Keratinocyte (primary cell): ENCODE data around the gene B4GALNT3. TPM values are rescaled to one million over a fixed set of nuclear protein-coding genes. Genes with fewer than 3 reads are reported as not detected.

Source experiments
- DNase-seq: peaks from one replicate; pipeline ENCODE4 v3.0.0-alpha.2; 2011; ENCODE audit warnings: low read depth, missing footprints, low spot score
- FAIRE-seq: peaks from 2 replicates; lab custom pipeline; 2011; peaks lifted over from hg19 to GRCh38; lab: Jason Lieb, UNC
- H2AFZ ChIP-seq: 2 replicates; pipeline ENCODE4 v1.6.0; 2012; ENCODE audit warnings: low read length, control low read depth, inconsistent platforms; ENCODE audit not compliant: control insufficient read depth
- H3K27ac ChIP-seq: 2 replicates; pipeline ENCODE4 v1.5.1; 2011; ENCODE audit warnings: low read length; ENCODE audit not compliant: control insufficient read depth, insufficient read depth
- H3K27me3 ChIP-seq: 3 replicates; pipeline ENCODE4 v1.6.0; 2011; ENCODE audit warnings: low read length; ENCODE audit not compliant: control insufficient read depth, insufficient read depth; ENCODE audit errors: extremely low read depth
- H3K36me3 ChIP-seq, 2 experiments: 2 replicates in 1 of 2; 3 replicates in 1 of 2; pipeline ENCODE4 v1.5.1; 2011; ENCODE audit warnings: low read length in 2 of 2, mild to moderate bottlenecking in 1 of 2; ENCODE audit not compliant: control insufficient read depth in 2 of 2, insufficient read depth in 2 of 2; ENCODE audit errors: extremely low read depth in 1 of 2
- H3K4me1 ChIP-seq: 3 replicates; pipeline ENCODE4 v1.5.1; 2011; ENCODE audit warnings: low read length; ENCODE audit not compliant: control insufficient read depth, insufficient read depth; ENCODE audit errors: extremely low read depth
- H3K4me2 ChIP-seq: 3 replicates; pipeline ENCODE4 v1.6.0; 2011; ENCODE audit warnings: low read depth, low read length; ENCODE audit not compliant: control insufficient read depth, insufficient read depth; ENCODE audit errors: extremely low read depth
- H3K4me3 ChIP-seq, 3 experiments: fragments of 200-600 bp in 1 of 3; sonication (generic) in 1 of 3; 2 replicates in 2 of 3; 3 replicates in 1 of 3; pipeline ENCODE4 v1.5.1; 2011 to 2016; ENCODE audit warnings: low read length in 3 of 3, mild to moderate bottlenecking in 3 of 3, control low read depth in 2 of 3, inconsistent platforms in 1 of 3, low read depth in 1 of 3, mixed read lengths in 1 of 3, mixed run types in 1 of 3, moderate library complexity in 1 of 3; ENCODE audit not compliant: control insufficient read depth in 2 of 3, insufficient read depth in 2 of 3; ENCODE audit errors: extremely low read depth in 1 of 3
- H3K79me2 ChIP-seq: 2 replicates; pipeline ENCODE4 v1.6.0; 2012; ENCODE audit warnings: low read length; ENCODE audit not compliant: control insufficient read depth, insufficient read depth
- H3K9ac ChIP-seq: 3 replicates; pipeline ENCODE4 v1.6.0; 2011; ENCODE audit warnings: low read length; ENCODE audit not compliant: control insufficient read depth, insufficient read depth; ENCODE audit errors: extremely low read depth
- H3K9me1 ChIP-seq: 3 replicates; pipeline ENCODE4 v1.6.0; 2011; ENCODE audit warnings: low read length; ENCODE audit not compliant: control insufficient read depth, insufficient read depth; ENCODE audit errors: extremely low read depth
- H3K9me3 ChIP-seq: 2 replicates; pipeline ENCODE4 v1.5.1; 2012; ENCODE audit warnings: low read depth, low read length; ENCODE audit not compliant: control insufficient read depth
- H4K20me1 ChIP-seq: 3 replicates; pipeline ENCODE4 v1.6.0; 2011; ENCODE audit warnings: low read length; ENCODE audit not compliant: control insufficient read depth, insufficient read depth; ENCODE audit errors: extremely low read depth
- EZH2 ChIP-seq: IDR thresholded peaks from one replicate; pipeline ENCODE4 v1.6.1; 2012; ENCODE audit warnings: inconsistent platforms, mild to moderate bottlenecking, low read length, moderate library complexity
- dilution Hi-C: fragments of 300-500 bp; cut with MboI; formaldehyde crosslinking; loops from one replicate; pipeline ENCODE4 v1.7.0; 2020; ENCODE audit warnings: low sequenced_read_pairs; ENCODE audit not compliant: extremely low pct_ligation_motif_present
- polyA plus RNA-seq, 5 experiments: library from polyadenylated mRNA; depleted of rRNA in 3 of 5; stranded (reverse) in 3 of 5; stranded (forward) in 1 of 5; unstranded in 1 of 5; fragments of >200 nt; gene quantifications; 1 replicate in 1 of 5; 2 replicates in 3 of 5; 3 replicates in 1 of 5; pipeline versions ENCODE4 v1.2.1 to v1.2.3, GENCODE V29; 2011 to 2012; ENCODE audit warnings: missing spikeins in 2 of 5, low read depth in 1 of 5, low replicate concordance in 1 of 5
- TF ChIP-seq, protein P1 (sequence below), 3 experiments: IDR thresholded peaks in 1 of 3; conservative IDR thresholded peaks in 1 of 3; optimal IDR thresholded peaks in 1 of 3; 2 replicates in 2 of 3; 3 replicates in 1 of 3; pipeline versions ENCODE3 to v1.5.1; 2011; ENCODE audit warnings: low read length in 3 of 3, mild to moderate bottlenecking in 3 of 3, moderate library complexity in 2 of 3, control low read depth in 1 of 3, inconsistent platforms in 1 of 3; ENCODE audit not compliant: insufficient read depth in 2 of 3; ENCODE audit errors: extremely low read depth in 1 of 3

The B4GALNT3 gene
- polyA plus RNA-seq, 1 donor (not counting 4 experiments of a cell fraction or from before 2014, with no cell fraction given): 7.5 TPM

DNA sequence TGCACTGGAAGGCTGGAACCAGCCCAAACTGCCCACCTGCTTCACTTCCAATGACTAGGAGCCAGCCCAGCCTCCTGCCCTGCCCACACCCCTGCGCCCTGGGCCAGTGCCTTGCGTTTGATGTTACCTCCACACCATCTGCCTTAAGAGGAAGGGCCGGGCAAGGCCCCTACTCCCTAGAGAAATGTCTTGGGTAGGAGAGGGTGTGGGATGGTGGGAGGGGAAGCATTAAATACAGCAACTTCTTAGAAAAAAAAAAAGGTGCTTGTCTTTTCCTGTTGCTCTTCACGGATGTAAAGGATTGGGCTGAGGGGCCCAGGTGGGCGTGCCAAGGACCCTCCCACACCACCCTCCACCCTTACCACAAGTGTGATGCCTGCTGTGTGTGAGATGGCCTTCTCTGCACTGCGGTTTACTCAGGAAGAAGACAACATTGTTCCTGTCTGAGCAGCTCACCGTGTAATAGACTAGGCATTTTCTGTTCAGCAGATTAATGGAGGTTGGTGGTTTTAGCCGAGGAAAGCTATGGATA lies 103.6 kb downstream of the B4GALNT3 start:
- Histone ChIP-seq H4K20me1 (no peaks in the 10 kb centered on the region), H3K9ac (no peak overlapping the region), H3K27me3 (peaks cover 10% of the 10 kb centered on the region), H3K4me1 (no peaks in the 10 kb centered on the region), H3K4me3 (no peak overlapping the region), H3K79me2 (no peaks in the 10 kb centered on the region), H3K27ac (no peak overlapping the region), H3K9me1 (no peaks in the 10 kb centered on the region), H3K36me3 (peaks cover 0 to 5% of the 10 kb centered on the region in 2 experiments), H3K9me3 (no peaks in the 10 kb centered on the region), H3K4me2 (no peak overlapping the region), H2AFZ (no peak overlapping the region)
- no peak for TF ChIP-seq EZH2
- TF ChIP-seq, protein P1, sequence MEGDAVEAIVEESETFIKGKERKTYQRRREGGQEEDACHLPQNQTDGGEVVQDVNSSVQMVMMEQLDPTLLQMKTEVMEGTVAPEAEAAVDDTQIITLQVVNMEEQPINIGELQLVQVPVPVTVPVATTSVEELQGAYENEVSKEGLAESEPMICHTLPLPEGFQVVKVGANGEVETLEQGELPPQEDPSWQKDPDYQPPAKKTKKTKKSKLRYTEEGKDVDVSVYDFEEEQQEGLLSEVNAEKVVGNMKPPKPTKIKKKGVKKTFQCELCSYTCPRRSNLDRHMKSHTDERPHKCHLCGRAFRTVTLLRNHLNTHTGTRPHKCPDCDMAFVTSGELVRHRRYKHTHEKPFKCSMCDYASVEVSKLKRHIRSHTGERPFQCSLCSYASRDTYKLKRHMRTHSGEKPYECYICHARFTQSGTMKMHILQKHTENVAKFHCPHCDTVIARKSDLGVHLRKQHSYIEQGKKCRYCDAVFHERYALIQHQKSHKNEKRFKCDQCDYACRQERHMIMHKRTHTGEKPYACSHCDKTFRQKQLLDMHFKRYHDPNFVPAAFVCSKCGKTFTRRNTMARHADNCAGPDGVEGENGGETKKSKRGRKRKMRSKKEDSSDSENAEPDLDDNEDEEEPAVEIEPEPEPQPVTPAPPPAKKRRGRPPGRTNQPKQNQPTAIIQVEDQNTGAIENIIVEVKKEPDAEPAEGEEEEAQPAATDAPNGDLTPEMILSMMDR (optimal IDR thresholded peaks at IDR 0.05 in 1 of 3, IDR thresholded peaks at IDR 0.05 in 1 of 3, conservative IDR thresholded peaks at IDR 0.05 in 1 of 3; ENCODE audit: extremely low read depth in 1 of 3, insufficient read depth in 2 of 3, low read length in 3 of 3): no peak
- FAIRE-seq (peak; percentile 57), DNase-seq (no peak)
- dilution Hi-C loops: no loop called here

DNA sequence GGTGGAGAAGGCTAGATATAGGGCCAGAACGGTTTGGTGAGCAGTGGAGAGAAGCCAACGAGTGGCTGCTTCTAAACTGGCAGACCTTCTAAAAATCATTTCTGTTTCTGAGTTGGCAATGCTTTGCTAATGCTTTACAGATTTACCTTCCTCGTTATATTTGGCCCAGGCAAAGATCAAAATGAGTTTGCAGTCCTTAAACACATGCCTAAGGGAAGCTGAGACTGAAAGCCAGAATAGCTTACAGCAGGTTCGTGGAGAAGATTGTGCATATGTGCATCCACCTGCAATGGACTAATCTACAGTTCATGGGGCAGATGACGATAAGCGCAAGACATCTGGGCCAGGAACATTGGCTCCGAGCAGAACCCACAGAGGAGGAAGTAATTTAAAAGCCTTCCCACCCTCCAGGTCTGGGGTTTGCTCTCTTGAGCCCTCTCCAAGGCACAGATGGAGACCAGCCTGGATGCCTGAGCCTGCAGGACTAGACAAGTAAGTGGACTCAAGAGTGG lies 104.1 kb downstream of the B4GALNT3 start:
- no peak overlapping the region for H3K9ac ChIP-seq
- TF ChIP-seq, protein P1 (optimal IDR thresholded peaks at IDR 0.05 in 1 of 3, IDR thresholded peaks at IDR 0.05 in 1 of 3, conservative IDR thresholded peaks at IDR 0.05 in 1 of 3; ENCODE audit: extremely low read depth in 1 of 3, insufficient read depth in 2 of 3, low read length in 3 of 3): no peak
- no peak overlapping the region for H3K27ac ChIP-seq
- H3K9me3 ChIP-seq: no peaks in the 10 kb centered on the region
- no peak overlapping the region for H2AFZ ChIP-seq
- DNase-seq (no peak), FAIRE-seq (no peak)
- no peaks in the 10 kb centered on the region for H4K20me1 ChIP-seq
- H3K9me1 ChIP-seq: no peaks in the 10 kb centered on the region
- H3K4me1 ChIP-seq: no peaks in the 10 kb centered on the region
- peaks cover 0 to 5% of the 10 kb centered on the region in 2 experiments for H3K36me3 ChIP-seq
- no peak overlapping the region for H3K4me3 ChIP-seq
- dilution Hi-C loops: no loop called here
- peaks cover 10% of the 10 kb centered on the region for H3K27me3 ChIP-seq
- H3K4me2 ChIP-seq: no peak overlapping the region
- no peaks in the 10 kb centered on the region for H3K79me2 ChIP-seq
